Thoracic aorta (tissue), 2 donors: ENCODE data around the gene BTBD8. TPM values are rescaled to one million over a fixed set of nuclear protein-coding genes. Genes with fewer than 3 reads are reported as not detected.

Experiments
- ATAC-seq: fragments of 150-250 bp; one replicate; pipeline ENCODE4 v1.8.0; 2017; ENCODE audit warnings: low read depth; ENCODE audit not compliant: insufficient number of reproducible peaks, low FRiP score
- DNase-seq: peaks from one replicate; pipeline ENCODE4 v3.0.0-alpha.2; 2020; ENCODE audit warnings: low spot score
- H3K27ac ChIP-seq, 2 donors: fragments of 200-600 bp; sonication (generic); 1 replicate in 1 of 2; 2 replicates in 1 of 2; pipeline ENCODE4 v1.5.1; 2016; ENCODE audit warnings: mild to moderate bottlenecking in 2 of 2, moderate library complexity in 2 of 2
- H3K27me3 ChIP-seq: fragments of 200-600 bp; sonication (generic); replicated peaks from 2 replicates; pipeline ENCODE4 v1.6.0; 2016; ENCODE audit warnings: mild to moderate bottlenecking; ENCODE audit not compliant: insufficient read depth
- H3K36me3 ChIP-seq: fragments of 200-600 bp; sonication (generic); one replicate; pipeline ENCODE4 v1.5.1; 2016
- H3K4me1 ChIP-seq, 2 donors: fragments of 200-600 bp; sonication (generic); 1 replicate in 1 of 2; 2 replicates in 1 of 2; pipeline versions ENCODE4 v1.5.1 to v1.6.0; 2016; ENCODE audit warnings: low read depth in 2 of 2, mild to moderate bottlenecking in 1 of 2; ENCODE audit not compliant: control insufficient read depth in 1 of 2
- H3K4me3 ChIP-seq: fragments of 200-600 bp; sonication (generic); 2 replicates; pipeline ENCODE4 v1.5.1; 2016; ENCODE audit warnings: mild to moderate bottlenecking
- H3K9me3 ChIP-seq: fragments of 200-600 bp; sonication (generic); 2 replicates; pipeline ENCODE4 v1.5.1; 2016
- total RNA-seq, 2 donors: library from RNA; depleted of rRNA; stranded (reverse); fragments of >200 nt; gene quantifications; one replicate each; pipeline versions ENCODE4 v1.1.0 to v1.2.3, GENCODE V29; 2016
- TF ChIP-seq, protein P1 (sequence below): fragments of 200-600 bp; sonication (generic); IDR thresholded peaks from one replicate; pipeline ENCODE4 v1.5.1; 2019; ENCODE audit warnings: antibody characterized with exemption

BTBD8 gene
- total RNA-seq, 2 donors from 2014 or later = 3.8 to 12.9 TPM

DNA sequence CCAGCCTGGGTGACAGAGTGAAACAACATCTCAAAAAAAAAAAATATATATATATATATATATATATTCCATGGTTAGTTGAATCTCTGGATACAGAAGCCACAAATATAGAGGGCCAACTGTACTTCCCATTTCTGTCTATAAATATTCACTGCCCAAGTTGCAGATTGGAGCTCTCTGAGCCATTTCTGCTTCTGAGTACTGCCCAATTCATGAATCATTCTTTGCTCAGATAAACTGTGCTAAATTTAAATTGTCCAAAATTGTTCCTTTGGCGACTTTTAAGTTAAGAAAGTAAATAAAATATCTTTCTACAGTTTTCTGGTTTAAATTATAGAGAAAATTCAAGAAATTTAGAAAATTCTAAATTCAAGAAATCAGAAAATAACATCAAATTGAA is 114.4 kb downstream of the BTBD8 start:
- no peak overlapping the region for H3K4me3 ChIP-seq
- DNase-seq = no peak
- no peaks in the 10 kb centered on the region for H3K27me3 ChIP-seq
- ATAC-seq = no peak
- TF ChIP-seq, protein P1, sequence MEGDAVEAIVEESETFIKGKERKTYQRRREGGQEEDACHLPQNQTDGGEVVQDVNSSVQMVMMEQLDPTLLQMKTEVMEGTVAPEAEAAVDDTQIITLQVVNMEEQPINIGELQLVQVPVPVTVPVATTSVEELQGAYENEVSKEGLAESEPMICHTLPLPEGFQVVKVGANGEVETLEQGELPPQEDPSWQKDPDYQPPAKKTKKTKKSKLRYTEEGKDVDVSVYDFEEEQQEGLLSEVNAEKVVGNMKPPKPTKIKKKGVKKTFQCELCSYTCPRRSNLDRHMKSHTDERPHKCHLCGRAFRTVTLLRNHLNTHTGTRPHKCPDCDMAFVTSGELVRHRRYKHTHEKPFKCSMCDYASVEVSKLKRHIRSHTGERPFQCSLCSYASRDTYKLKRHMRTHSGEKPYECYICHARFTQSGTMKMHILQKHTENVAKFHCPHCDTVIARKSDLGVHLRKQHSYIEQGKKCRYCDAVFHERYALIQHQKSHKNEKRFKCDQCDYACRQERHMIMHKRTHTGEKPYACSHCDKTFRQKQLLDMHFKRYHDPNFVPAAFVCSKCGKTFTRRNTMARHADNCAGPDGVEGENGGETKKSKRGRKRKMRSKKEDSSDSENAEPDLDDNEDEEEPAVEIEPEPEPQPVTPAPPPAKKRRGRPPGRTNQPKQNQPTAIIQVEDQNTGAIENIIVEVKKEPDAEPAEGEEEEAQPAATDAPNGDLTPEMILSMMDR = no peak
- peaks cover 0 to 8% of the 10 kb centered on the region in 2 donors for H3K4me1 ChIP-seq
- H3K27ac ChIP-seq = no peak overlapping the region
- no peaks in the 10 kb centered on the region for H3K9me3 ChIP-seq
- no peaks in the 10 kb centered on the region for H3K36me3 ChIP-seq

DNA sequence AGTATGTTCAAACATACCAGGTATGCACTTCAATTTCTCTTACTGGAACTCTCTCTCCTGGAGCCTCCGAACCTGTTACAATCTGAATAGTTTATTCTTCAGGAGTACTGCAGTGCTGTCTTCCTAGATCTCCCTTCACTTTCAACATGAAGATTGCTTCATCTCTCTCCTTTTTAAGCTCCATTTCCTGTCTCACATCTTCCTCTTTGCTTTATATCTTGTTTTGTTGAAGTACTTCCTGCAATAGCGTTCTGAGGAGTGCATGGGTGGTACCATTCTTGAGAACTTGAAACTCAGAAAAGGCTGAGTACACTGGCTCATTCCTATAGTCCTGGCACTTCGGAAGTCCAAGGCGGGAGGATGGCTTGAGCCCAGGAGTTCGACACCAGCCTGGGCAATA is 121.8 kb downstream of the BTBD8 start:
- H3K9me3 ChIP-seq = peaks cover 4% of the 10 kb centered on the region
- H3K4me3 ChIP-seq = no peak overlapping the region
- H3K27me3 ChIP-seq = no peaks in the 10 kb centered on the region
- DNase-seq (no peak), ATAC-seq (no peak)
- H3K27ac ChIP-seq = no peak overlapping the region
- H3K36me3 ChIP-seq = no peaks in the 10 kb centered on the region
- H3K4me1 ChIP-seq = no peaks in the 10 kb centered on the region
- TF ChIP-seq, protein P1 = no peak

DNA sequence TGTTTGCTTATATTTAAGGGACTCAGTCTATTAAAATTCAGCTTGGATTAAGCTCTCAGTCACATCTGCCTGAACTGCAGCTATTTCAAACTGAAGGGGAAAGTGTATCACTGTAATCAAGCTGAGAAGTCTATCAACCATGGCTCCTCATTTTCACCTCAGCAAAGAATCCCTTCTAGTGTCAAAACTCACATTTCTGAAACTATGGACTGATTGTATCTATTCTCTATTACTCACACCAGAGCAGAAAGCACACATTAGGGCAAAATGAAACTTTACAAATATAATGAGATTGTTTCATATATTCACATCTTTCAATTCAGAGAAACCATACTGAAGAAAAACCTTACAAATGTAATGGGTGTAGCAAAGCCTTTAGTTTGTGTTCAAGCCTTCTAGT is 123.0 kb downstream of the BTBD8 start:
- H3K9me3 ChIP-seq = peaks cover 4% of the 10 kb centered on the region
- DNase-seq (no peak), ATAC-seq (no peak)
- H3K27me3 ChIP-seq = no peaks in the 10 kb centered on the region
- no peaks in the 10 kb centered on the region for H3K36me3 ChIP-seq
- no peaks in the 10 kb centered on the region for H3K4me1 ChIP-seq
- no peak overlapping the region for H3K27ac ChIP-seq
- TF ChIP-seq, protein P1 = no peak
- H3K4me3 ChIP-seq = no peak overlapping the region

DNA sequence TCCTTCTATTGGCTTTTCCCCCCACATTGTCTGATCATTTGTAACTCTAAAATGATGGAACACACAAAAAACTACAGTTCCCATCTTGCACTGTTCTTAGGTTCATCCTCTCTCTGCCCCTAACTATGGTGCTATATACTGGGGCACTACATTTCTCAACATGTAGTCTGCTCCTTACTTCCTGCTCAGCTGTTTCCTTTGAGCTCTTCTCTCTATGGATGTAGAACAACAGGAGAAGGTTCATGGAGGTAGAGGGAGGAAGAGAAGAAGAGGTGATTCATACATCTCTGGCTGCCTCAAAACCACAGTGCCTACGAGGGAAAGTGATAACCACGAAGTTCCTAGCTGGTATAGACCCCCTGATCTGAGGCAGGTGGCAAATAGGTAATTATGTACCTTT is 130.6 kb downstream of the BTBD8 start:
- Histone ChIP-seq H3K27ac (no peak overlapping the region), H3K36me3 (no peaks in the 10 kb centered on the region), H3K9me3 (peaks cover 4% of the 10 kb centered on the region), H3K4me3 (no peak overlapping the region), H3K27me3 (no peaks in the 10 kb centered on the region), H3K4me1 (no peaks in the 10 kb centered on the region)
- TF ChIP-seq, protein P1 = no peak
- ATAC-seq = no peak
- DNase-seq = no peak

DNA sequence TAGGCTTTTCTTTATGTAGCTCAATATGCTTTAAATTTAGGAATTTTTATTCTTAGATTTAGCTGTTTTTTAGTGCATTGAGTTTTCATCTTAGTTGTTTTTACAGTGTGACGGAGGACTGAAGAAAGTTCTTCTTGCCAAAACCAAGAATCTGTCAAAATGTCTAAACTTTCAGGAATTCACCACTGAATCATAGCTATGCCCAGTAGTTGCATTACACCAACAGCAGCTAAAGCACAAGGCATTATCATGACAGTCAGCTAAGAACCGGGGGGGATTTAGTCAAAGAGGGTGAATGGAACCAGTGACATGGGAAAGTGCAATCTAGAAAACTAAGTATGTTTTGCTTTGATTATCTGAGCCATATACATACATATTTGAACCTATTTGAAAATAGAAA is 131.0 kb downstream of the BTBD8 start:
- Histone ChIP-seq H3K27ac (no peak overlapping the region), H3K4me3 (no peak overlapping the region), H3K4me1 (no peaks in the 10 kb centered on the region), H3K36me3 (no peaks in the 10 kb centered on the region), H3K27me3 (no peaks in the 10 kb centered on the region), H3K9me3 (peaks cover 4% of the 10 kb centered on the region)
- ATAC-seq (no peak), DNase-seq (no peak)
- TF ChIP-seq, protein P1 = no peak
